ENCODE results near the gene TAF1D.

GRCh38 chr11:93712678-93713077 lies 28.6 kb downstream of the TAF1D start:
- TF ChIP-seq CTCF (IDR thresholded peaks at IDR 0.05) = no peak
- TF ChIP-seq POLR2AphosphoS5 (IDR thresholded peaks at IDR 0.05) = no peak

All from sigmoid colon (tissue), 4 donors.